Measurements from ENCODE around the gene KCNQ2.

GRCh38 chr20:63497946-63498935 lies 25.8 kb upstream of the KCNQ2 start:
- TF ChIP-seq, protein P1, sequence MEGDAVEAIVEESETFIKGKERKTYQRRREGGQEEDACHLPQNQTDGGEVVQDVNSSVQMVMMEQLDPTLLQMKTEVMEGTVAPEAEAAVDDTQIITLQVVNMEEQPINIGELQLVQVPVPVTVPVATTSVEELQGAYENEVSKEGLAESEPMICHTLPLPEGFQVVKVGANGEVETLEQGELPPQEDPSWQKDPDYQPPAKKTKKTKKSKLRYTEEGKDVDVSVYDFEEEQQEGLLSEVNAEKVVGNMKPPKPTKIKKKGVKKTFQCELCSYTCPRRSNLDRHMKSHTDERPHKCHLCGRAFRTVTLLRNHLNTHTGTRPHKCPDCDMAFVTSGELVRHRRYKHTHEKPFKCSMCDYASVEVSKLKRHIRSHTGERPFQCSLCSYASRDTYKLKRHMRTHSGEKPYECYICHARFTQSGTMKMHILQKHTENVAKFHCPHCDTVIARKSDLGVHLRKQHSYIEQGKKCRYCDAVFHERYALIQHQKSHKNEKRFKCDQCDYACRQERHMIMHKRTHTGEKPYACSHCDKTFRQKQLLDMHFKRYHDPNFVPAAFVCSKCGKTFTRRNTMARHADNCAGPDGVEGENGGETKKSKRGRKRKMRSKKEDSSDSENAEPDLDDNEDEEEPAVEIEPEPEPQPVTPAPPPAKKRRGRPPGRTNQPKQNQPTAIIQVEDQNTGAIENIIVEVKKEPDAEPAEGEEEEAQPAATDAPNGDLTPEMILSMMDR (IDR thresholded peaks at IDR 0.05) = no peak
- no peak for TF ChIP-seq POLR2A (IDR thresholded peaks at IDR 0.05)

Data from testis (tissue), 2 donors.